Ishikawa (cell line): ENCODE measurements around the gene COX7B.

Source experiments
- CEBPB ChIP-seq: IDR thresholded peaks from 2 replicates; pipeline ENCODE4 v1.6.1; 2012
- CREB1 ChIP-seq: IDR thresholded peaks from 2 replicates; pipeline ENCODE4 v1.6.1; 2012; ENCODE audit warnings: low read depth
- EP300 ChIP-seq: IDR thresholded peaks from 2 replicates; pipeline ENCODE4 v1.6.1; 2012; ENCODE audit warnings: borderline replicate concordance
- MAX ChIP-seq: IDR thresholded peaks from 2 replicates; pipeline ENCODE4 v1.6.1; 2012
- TAF1 ChIP-seq: IDR thresholded peaks from 2 replicates; pipeline ENCODE4 v1.6.1; 2012; ENCODE audit warnings: low read depth, mild to moderate bottlenecking

GRCh38 chrX:77893713-77894112 lies 5.6 kb upstream of the COX7B start:
- TF ChIP-seq TAF1 (no peak), EP300 (no peak), CEBPB (no peak), CREB1 (no peak), MAX (no peak)
